ENCODE measurements around the gene TLE5.

The TLE5 gene

GRCh38 chr19:3073931-3074595, 11.8 kb upstream of the TLE5 start:
- no peaks in the 10 kb centered on the region for H3K36me3 ChIP-seq (ENCODE audit: control insufficient read depth, insufficient read depth, low read length, severe bottlenecking)
- no peaks in the 10 kb centered on the region for H3K27me3 ChIP-seq (replicated peaks; ENCODE audit: control insufficient read depth, insufficient read depth, low read length)
- no peaks in the 10 kb centered on the region for H3K4me1 ChIP-seq (ENCODE audit: control insufficient read depth, insufficient read depth, low read length)
- H3K4me3 ChIP-seq (ENCODE audit: low read length): no peak overlapping the region
- no peak for DNase-seq (ENCODE audit: low read depth)
- no peak overlapping the region for H3K9ac ChIP-seq (ENCODE audit: low read length)
- no peaks in the 10 kb centered on the region for H3K9me3 ChIP-seq (ENCODE audit: control insufficient read depth, low read length)

- peak; percentile 53 for DNase-seq (ENCODE audit: low read depth)
- Histone ChIP-seq H3K9me3 (ENCODE audit: control insufficient read depth, low read length) (no peaks in the 10 kb centered on the region), H3K9ac (ENCODE audit: low read length) (no peak overlapping the region), H3K27me3 (replicated peaks; ENCODE audit: control insufficient read depth, insufficient read depth, low read length) (no peaks in the 10 kb centered on the region), H3K36me3 (ENCODE audit: control insufficient read depth, insufficient read depth, low read length, severe bottlenecking) (no peaks in the 10 kb centered on the region), H3K4me3 (ENCODE audit: low read length) (no peak overlapping the region), H3K4me1 (ENCODE audit: control insufficient read depth, insufficient read depth, low read length) (no peaks in the 10 kb centered on the region)
These were observed 10.9 kb upstream of the TLE5 start for GRCh38 chr19:3073159-3073563.

- Histone ChIP-seq H3K9me3 (ENCODE audit: control insufficient read depth, low read length) (no peaks in the 10 kb centered on the region), H3K9ac (ENCODE audit: low read length) (no peak overlapping the region), H3K27me3 (replicated peaks; ENCODE audit: control insufficient read depth, insufficient read depth, low read length) (peaks cover 4% of the 10 kb centered on the region), H3K36me3 (ENCODE audit: control insufficient read depth, insufficient read depth, low read length, severe bottlenecking) (no peaks in the 10 kb centered on the region), H3K4me3 (ENCODE audit: low read length) (no peak overlapping the region), H3K4me1 (ENCODE audit: control insufficient read depth, insufficient read depth, low read length) (no peaks in the 10 kb centered on the region)
- no peak for DNase-seq (ENCODE audit: low read depth)
These were observed 9.5 kb upstream of the TLE5 start for GRCh38 chr19:3071768-3072167.

- Histone ChIP-seq H3K9me3 (ENCODE audit: control insufficient read depth, low read length) (no peaks in the 10 kb centered on the region), H3K27me3 (replicated peaks; ENCODE audit: control insufficient read depth, insufficient read depth, low read length) (peaks cover 4% of the 10 kb centered on the region), H3K9ac (ENCODE audit: low read length) (no peak overlapping the region), H3K4me1 (ENCODE audit: control insufficient read depth, insufficient read depth, low read length) (no peaks in the 10 kb centered on the region), H3K4me3 (ENCODE audit: low read length) (no peak overlapping the region), H3K36me3 (ENCODE audit: control insufficient read depth, insufficient read depth, low read length, severe bottlenecking) (no peaks in the 10 kb centered on the region)
- DNase-seq (ENCODE audit: low read depth): no peak
These were observed 5.8 kb upstream of the TLE5 start for GRCh38 chr19:3068071-3068470.

GRCh38 chr19:3067563-3067962, 5.3 kb upstream of the TLE5 start:
- Histone ChIP-seq H3K4me1 (ENCODE audit: control insufficient read depth, insufficient read depth, low read length) (peaks cover 2% of the 10 kb centered on the region), H3K36me3 (ENCODE audit: control insufficient read depth, insufficient read depth, low read length, severe bottlenecking) (no peaks in the 10 kb centered on the region), H3K4me3 (ENCODE audit: low read length) (no peak overlapping the region), H3K9me3 (ENCODE audit: control insufficient read depth, low read length) (no peaks in the 10 kb centered on the region), H3K9ac (ENCODE audit: low read length) (no peak overlapping the region), H3K27me3 (replicated peaks; ENCODE audit: control insufficient read depth, insufficient read depth, low read length) (peaks cover 4% of the 10 kb centered on the region)
- no peak for DNase-seq (ENCODE audit: low read depth)

- peaks cover 4% of the 10 kb centered on the region for H3K27me3 ChIP-seq (replicated peaks; ENCODE audit: control insufficient read depth, insufficient read depth, low read length)
- no peak overlapping the region for H3K9ac ChIP-seq (ENCODE audit: low read length)
These were observed 4.3 kb upstream of the TLE5 start for GRCh38 chr19:3066482-3067049.

GRCh38 chr19:3065675-3066357, 3.5 kb upstream of the TLE5 start:
- no peaks in the 10 kb centered on the region for H3K9me3 ChIP-seq (ENCODE audit: control insufficient read depth, low read length)
- H3K27me3 ChIP-seq (replicated peaks; ENCODE audit: control insufficient read depth, insufficient read depth, low read length): peaks cover 4% of the 10 kb centered on the region
- H3K36me3 ChIP-seq (ENCODE audit: control insufficient read depth, insufficient read depth, low read length, severe bottlenecking): no peaks in the 10 kb centered on the region
- H3K4me3 ChIP-seq (ENCODE audit: low read length): no peak overlapping the region
- H3K4me1 ChIP-seq (ENCODE audit: control insufficient read depth, insufficient read depth, low read length): peaks cover 5% of the 10 kb centered on the region
- H3K9ac ChIP-seq (ENCODE audit: low read length): no peak overlapping the region
- no peak for DNase-seq (ENCODE audit: low read depth)

More at GRCh38 chr19:3066482-3067049, 4.3 kb upstream of the TLE5 start:
- Histone ChIP-seq H3K4me1 (ENCODE audit: control insufficient read depth, insufficient read depth, low read length) (peaks cover 2% of the 10 kb centered on the region), H3K36me3 (ENCODE audit: control insufficient read depth, insufficient read depth, low read length, severe bottlenecking) (no peaks in the 10 kb centered on the region), H3K9me3 (ENCODE audit: control insufficient read depth, low read length) (no peaks in the 10 kb centered on the region), H3K4me3 (ENCODE audit: low read length) (no peak overlapping the region)
- no peak for DNase-seq (ENCODE audit: low read depth)

GRCh38 chr19:3064011-3064330, 1.7 kb upstream of the TLE5 start:
- peaks cover 4% of the 10 kb centered on the region for H3K27me3 ChIP-seq (replicated peaks; ENCODE audit: control insufficient read depth, insufficient read depth, low read length)
- H3K9ac ChIP-seq (ENCODE audit: low read length): no peak overlapping the region
- peaks cover 9% of the 10 kb centered on the region for H3K36me3 ChIP-seq (ENCODE audit: control insufficient read depth, insufficient read depth, low read length, severe bottlenecking)
- H3K4me1 ChIP-seq (ENCODE audit: control insufficient read depth, insufficient read depth, low read length): peaks cover 9% of the 10 kb centered on the region
- no peak for DNase-seq (ENCODE audit: low read depth)
- no peak overlapping the region for H3K4me3 ChIP-seq (ENCODE audit: low read length)
- no peaks in the 10 kb centered on the region for H3K9me3 ChIP-seq (ENCODE audit: control insufficient read depth, low read length)

GRCh38 chr19:3061182-3062161, 823 bp downstream of the TLE5 start:
- Histone ChIP-seq H3K9ac (ENCODE audit: low read length) (peak overlapping the region; percentile 93), H3K4me1 (ENCODE audit: control insufficient read depth, insufficient read depth, low read length) (peaks cover 24% of the 10 kb centered on the region), H3K27me3 (replicated peaks; ENCODE audit: control insufficient read depth, insufficient read depth, low read length) (no peaks in the 10 kb centered on the region), H3K9me3 (ENCODE audit: control insufficient read depth, low read length) (no peaks in the 10 kb centered on the region), H3K4me3 (ENCODE audit: low read length) (peak overlapping the region; percentile 89), H3K36me3 (ENCODE audit: control insufficient read depth, insufficient read depth, low read length, severe bottlenecking) (peaks cover 23% of the 10 kb centered on the region)
- peak; percentile 68 for DNase-seq (ENCODE audit: low read depth)

- H3K4me3 ChIP-seq (ENCODE audit: low read length): peak overlapping the region; percentile 89
- no peaks in the 10 kb centered on the region for H3K27me3 ChIP-seq (replicated peaks; ENCODE audit: control insufficient read depth, insufficient read depth, low read length)
- H3K9ac ChIP-seq (ENCODE audit: low read length): peak overlapping the region; percentile 93
- H3K4me1 ChIP-seq (ENCODE audit: control insufficient read depth, insufficient read depth, low read length): peaks cover 24% of the 10 kb centered on the region
- no peak for DNase-seq (ENCODE audit: low read depth)
- no peaks in the 10 kb centered on the region for H3K9me3 ChIP-seq (ENCODE audit: control insufficient read depth, low read length)
- H3K36me3 ChIP-seq (ENCODE audit: control insufficient read depth, insufficient read depth, low read length, severe bottlenecking): peaks cover 26% of the 10 kb centered on the region
These were observed 1.5 kb downstream of the TLE5 start for GRCh38 chr19:3060857-3061181.

- H3K9ac ChIP-seq (ENCODE audit: low read length): no peak overlapping the region
- H3K4me1 ChIP-seq (ENCODE audit: control insufficient read depth, insufficient read depth, low read length): peaks cover 26% of the 10 kb centered on the region
- H3K27me3 ChIP-seq (replicated peaks; ENCODE audit: control insufficient read depth, insufficient read depth, low read length): no peaks in the 10 kb centered on the region
- no peak for DNase-seq (ENCODE audit: low read depth)
- H3K36me3 ChIP-seq (ENCODE audit: control insufficient read depth, insufficient read depth, low read length, severe bottlenecking): peaks cover 38% of the 10 kb centered on the region
- H3K9me3 ChIP-seq (ENCODE audit: control insufficient read depth, low read length): no peaks in the 10 kb centered on the region
- H3K4me3 ChIP-seq (ENCODE audit: low read length): no peak overlapping the region
These were observed 2.6 kb downstream of the TLE5 start for GRCh38 chr19:3059653-3060052.

Data from adipocyte (in vitro differentiated cells).